PFSK-1 (cell line): ENCODE measurements around the gene NBEA.

Experiments
- FOXP2 ChIP-seq: optimal IDR thresholded peaks from 2 replicates; pipeline ENCODE3; 2011; ENCODE audit warnings: borderline replicate concordance, control low read depth, inconsistent platforms; ENCODE audit not compliant: insufficient read depth; ENCODE audit errors: extremely low read length, extremely low read depth
- POLR2AphosphoS5 ChIP-seq: IDR thresholded peaks from 2 replicates; pipeline ENCODE4 v1.6.1; 2012; ENCODE audit warnings: low read depth, mild to moderate bottlenecking, control low read depth, low read length, moderate library complexity
- SIN3A ChIP-seq: IDR thresholded peaks from 2 replicates; pipeline ENCODE4 v1.6.1; 2012; ENCODE audit warnings: mild to moderate bottlenecking, low read length, moderate library complexity, borderline replicate concordance; ENCODE audit not compliant: insufficient read depth
- TAF1 ChIP-seq: IDR thresholded peaks from 2 replicates; pipeline ENCODE4 v1.6.1; 2012; ENCODE audit warnings: low read length, control low read depth, borderline replicate concordance; ENCODE audit not compliant: insufficient read depth
- TF ChIP-seq, protein P1 (sequence below), 2 experiments: IDR thresholded peaks; 2 replicates each; pipeline versions ENCODE4 v1.6.1 to v1.8.0; 2011 to 2012; ENCODE audit warnings: low read depth in 2 of 2, low read length in 2 of 2, control low read depth in 1 of 2, inconsistent platforms in 1 of 2, mild to moderate bottlenecking in 1 of 2, moderate library complexity in 1 of 2; ENCODE audit not compliant: insufficient read depth in 1 of 2

Gene NBEA

DNA sequence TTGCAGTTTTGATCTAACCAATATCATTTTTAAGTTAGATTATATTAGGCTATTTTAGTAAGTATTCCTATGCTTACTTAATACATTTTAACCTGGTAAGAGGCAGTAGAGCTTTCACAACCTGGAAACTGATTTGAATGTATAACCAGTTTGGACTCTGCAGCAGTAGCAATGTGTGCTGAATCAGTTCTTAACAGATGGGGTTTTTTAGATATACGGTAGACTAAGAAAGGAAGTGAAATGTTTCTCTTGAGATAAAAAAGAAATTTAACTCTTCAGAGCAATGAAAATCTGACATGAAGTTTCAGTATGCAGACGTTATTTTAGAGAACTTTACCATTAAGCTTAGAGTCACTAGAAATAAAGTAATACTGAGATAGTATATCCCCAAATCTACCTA lies 2.7 kb downstream of the NBEA start:
- TF ChIP-seq SIN3A, result no peak
- TF ChIP-seq POLR2AphosphoS5, result no peak
- no peak for TF ChIP-seq TAF1
- TF ChIP-seq, protein P1, sequence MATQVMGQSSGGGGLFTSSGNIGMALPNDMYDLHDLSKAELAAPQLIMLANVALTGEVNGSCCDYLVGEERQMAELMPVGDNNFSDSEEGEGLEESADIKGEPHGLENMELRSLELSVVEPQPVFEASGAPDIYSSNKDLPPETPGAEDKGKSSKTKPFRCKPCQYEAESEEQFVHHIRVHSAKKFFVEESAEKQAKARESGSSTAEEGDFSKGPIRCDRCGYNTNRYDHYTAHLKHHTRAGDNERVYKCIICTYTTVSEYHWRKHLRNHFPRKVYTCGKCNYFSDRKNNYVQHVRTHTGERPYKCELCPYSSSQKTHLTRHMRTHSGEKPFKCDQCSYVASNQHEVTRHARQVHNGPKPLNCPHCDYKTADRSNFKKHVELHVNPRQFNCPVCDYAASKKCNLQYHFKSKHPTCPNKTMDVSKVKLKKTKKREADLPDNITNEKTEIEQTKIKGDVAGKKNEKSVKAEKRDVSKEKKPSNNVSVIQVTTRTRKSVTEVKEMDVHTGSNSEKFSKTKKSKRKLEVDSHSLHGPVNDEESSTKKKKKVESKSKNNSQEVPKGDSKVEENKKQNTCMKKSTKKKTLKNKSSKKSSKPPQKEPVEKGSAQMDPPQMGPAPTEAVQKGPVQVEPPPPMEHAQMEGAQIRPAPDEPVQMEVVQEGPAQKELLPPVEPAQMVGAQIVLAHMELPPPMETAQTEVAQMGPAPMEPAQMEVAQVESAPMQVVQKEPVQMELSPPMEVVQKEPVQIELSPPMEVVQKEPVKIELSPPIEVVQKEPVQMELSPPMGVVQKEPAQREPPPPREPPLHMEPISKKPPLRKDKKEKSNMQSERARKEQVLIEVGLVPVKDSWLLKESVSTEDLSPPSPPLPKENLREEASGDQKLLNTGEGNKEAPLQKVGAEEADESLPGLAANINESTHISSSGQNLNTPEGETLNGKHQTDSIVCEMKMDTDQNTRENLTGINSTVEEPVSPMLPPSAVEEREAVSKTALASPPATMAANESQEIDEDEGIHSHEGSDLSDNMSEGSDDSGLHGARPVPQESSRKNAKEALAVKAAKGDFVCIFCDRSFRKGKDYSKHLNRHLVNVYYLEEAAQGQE (IDR thresholded peaks at IDR 0.05; ENCODE audit: insufficient read depth in 1 of 2, low read depth in 2 of 2, low read length in 2 of 2), result no peak
- TF ChIP-seq FOXP2, result no peak

DNA sequence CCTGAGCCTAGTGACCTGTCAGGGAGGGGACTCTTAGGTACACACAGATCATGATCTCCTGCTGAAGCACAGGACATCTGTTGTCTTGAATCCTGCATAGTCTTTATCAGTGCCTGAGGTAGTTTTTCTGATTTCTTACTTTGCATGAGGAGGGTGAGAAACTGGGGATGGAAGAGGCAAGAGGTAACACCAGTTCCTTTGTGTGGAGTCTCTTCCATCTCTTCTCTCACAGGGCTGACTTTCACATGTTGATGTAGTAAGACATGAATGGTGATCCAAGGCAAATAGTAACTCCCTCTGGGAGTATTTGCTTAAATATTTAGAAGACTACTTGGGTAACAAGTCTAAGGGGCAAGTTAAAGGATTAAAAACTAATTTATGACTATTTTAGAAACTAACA lies 9.5 kb downstream of the NBEA start:
- no peak for TF ChIP-seq POLR2AphosphoS5
- no peak for TF ChIP-seq FOXP2
- TF ChIP-seq, protein P1 (IDR thresholded peaks at IDR 0.05; ENCODE audit: insufficient read depth in 1 of 2, low read depth in 2 of 2, low read length in 2 of 2), result no peak
- TF ChIP-seq TAF1, result no peak
- TF ChIP-seq SIN3A, result no peak

DNA sequence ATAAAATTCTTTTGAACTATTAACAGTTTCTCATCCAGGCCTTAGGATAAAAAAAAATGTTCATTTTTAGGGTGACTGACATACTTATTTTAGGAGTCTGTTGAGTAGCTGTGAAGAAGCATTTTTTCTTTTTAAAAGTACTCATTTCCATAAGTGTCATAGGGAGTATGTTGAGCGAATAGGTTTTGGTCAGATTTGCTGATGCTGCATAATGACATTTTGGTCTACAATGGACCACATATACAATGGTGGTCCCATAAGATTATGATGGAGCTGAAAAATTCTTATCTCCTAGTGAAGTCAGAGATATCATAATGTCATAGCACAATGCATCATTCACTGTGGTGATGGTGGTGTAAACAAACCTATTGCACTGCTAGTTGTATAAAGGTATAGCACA lies 17.4 kb downstream of the NBEA start:
- TF ChIP-seq TAF1, result no peak
- TF ChIP-seq, protein P1 (IDR thresholded peaks at IDR 0.05; ENCODE audit: insufficient read depth in 1 of 2, low read depth in 2 of 2, low read length in 2 of 2), result no peak

DNA sequence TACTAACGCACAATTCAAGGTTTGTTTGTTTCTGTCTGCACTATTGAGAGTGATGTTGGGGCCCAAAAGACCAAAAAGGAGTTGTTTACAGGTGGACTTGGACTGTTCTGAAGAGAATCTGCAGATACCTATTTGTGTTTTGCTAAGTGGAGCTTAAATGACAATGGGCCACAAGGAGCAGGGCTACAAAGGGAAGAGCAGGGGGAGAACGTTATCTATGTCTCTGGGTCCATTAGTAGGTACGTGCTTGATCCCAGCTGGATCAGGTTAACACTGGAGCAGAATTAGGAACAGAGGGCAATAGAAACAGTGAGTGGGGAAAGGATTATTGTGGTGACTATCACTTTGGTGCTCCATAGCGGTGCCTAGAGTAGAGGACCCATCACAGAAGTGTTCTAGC lies 22.5 kb downstream of the NBEA start:
- TF ChIP-seq FOXP2 (no peak), POLR2AphosphoS5 (no peak), SIN3A (no peak), TAF1 (no peak)
- TF ChIP-seq, protein P1 (IDR thresholded peaks at IDR 0.05; ENCODE audit: insufficient read depth in 1 of 2, low read depth in 2 of 2, low read length in 2 of 2), result no peak

DNA sequence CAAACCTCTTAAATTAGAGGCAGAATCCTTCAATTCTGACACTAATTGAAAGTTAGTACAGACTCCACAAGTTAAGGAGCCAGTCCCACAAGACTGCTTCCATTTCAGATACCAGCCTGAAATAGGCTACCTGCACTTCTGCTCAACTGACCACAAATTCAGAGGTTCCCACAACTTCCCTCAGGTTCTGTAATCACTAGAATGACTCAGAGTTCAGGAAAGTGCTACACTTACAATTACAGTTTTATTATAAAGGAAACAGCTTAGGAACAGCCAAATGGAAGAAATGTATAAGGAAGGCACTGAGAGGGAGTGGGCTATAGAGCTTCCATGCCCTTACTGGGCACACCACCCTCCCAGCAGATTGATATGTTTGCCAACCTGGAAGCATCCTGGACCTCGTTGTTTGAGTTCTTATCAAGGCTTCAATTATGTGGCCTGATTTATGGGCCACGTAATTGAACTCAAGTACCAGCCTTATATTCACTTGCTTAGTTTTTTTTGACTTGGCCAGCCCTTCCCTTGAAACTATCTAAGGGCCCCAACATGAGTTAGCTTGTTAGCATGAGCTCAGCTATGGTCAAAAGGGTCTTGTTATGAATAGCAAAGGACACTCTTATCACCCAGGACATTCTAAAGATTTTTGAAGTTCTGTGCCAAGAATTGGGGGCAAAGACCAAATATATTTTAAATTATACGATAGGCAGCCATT lies 25.9 kb downstream of the NBEA start:
- TF ChIP-seq POLR2AphosphoS5 (no peak), SIN3A (no peak), FOXP2 (no peak), TAF1 (no peak)
- TF ChIP-seq, protein P1 (IDR thresholded peaks at IDR 0.05; ENCODE audit: insufficient read depth in 1 of 2, low read depth in 2 of 2, low read length in 2 of 2), result no peak
